AG09309 (cell line): ENCODE results near the gene NELFA.

ENCODE experiments used
- DNase-seq: peaks from one replicate; pipeline ENCODE4 v3.0.0-alpha.2; 2010; ENCODE audit warnings: low read depth
- H3K4me3 ChIP-seq: 2 replicates; pipeline ENCODE4 v1.5.1; 2011; ENCODE audit warnings: mild to moderate bottlenecking, low read depth, low read length, moderate library complexity; ENCODE audit not compliant: control insufficient read depth
- TF ChIP-seq, protein P1 (sequence below): IDR thresholded peaks from 2 replicates; pipeline ENCODE4 v1.5.1; 2011; ENCODE audit warnings: mild to moderate bottlenecking, low read depth, low read length, inconsistent platforms; ENCODE audit not compliant: insufficient read depth, control insufficient read depth; ENCODE audit errors: missing control alignments

NELFA gene

DNA sequence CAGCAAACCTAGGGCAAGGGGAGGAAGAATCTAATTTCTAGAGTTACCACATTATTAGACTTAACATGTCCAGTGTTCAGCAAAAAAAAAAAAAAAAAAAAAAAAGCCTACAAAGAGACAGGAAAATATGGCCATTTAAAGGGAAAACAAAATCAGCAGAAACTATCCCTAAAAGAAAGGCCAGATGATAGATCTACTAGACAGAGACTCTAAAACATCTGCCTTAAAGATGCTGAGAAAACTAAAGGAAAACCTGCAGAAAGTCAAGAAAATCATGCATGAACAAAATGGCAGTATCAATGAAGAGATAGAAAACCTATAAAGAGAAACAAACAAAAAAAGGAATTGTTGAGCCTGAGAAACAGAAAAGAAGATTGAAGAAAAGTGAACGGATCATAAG is 43.8 kb downstream of the NELFA start:
- DNase-seq, result no peak
- TF ChIP-seq, protein P1, sequence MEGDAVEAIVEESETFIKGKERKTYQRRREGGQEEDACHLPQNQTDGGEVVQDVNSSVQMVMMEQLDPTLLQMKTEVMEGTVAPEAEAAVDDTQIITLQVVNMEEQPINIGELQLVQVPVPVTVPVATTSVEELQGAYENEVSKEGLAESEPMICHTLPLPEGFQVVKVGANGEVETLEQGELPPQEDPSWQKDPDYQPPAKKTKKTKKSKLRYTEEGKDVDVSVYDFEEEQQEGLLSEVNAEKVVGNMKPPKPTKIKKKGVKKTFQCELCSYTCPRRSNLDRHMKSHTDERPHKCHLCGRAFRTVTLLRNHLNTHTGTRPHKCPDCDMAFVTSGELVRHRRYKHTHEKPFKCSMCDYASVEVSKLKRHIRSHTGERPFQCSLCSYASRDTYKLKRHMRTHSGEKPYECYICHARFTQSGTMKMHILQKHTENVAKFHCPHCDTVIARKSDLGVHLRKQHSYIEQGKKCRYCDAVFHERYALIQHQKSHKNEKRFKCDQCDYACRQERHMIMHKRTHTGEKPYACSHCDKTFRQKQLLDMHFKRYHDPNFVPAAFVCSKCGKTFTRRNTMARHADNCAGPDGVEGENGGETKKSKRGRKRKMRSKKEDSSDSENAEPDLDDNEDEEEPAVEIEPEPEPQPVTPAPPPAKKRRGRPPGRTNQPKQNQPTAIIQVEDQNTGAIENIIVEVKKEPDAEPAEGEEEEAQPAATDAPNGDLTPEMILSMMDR, result no peak

GRCh38 chr4:1964443-1964842 is 44.3 kb downstream of the NELFA start:
- H3K4me3 ChIP-seq, result no peak overlapping the region
- TF ChIP-seq, protein P1, result no peak

More for the DNA sequence above, 43.8 kb downstream of the NELFA start:
- no peak overlapping the region for H3K4me3 ChIP-seq

GRCh38 chr4:1962980-1963379 is 45.8 kb downstream of the NELFA start:
- H3K4me3 ChIP-seq, result no peak overlapping the region
- TF ChIP-seq, protein P1, result no peak
- no peak for DNase-seq

More at GRCh38 chr4:1964443-1964842, 44.3 kb downstream of the NELFA start:
- no peak for DNase-seq

GRCh38 chr4:1961563-1961962 is 47.2 kb downstream of the NELFA start:
- TF ChIP-seq, protein P1, result no peak
- no peak for DNase-seq
- H3K4me3 ChIP-seq, result no peak overlapping the region

- DNase-seq, result no peak
- TF ChIP-seq, protein P1, result no peak
- no peak overlapping the region for H3K4me3 ChIP-seq
These were observed 47.7 kb downstream of the NELFA start for GRCh38 chr4:1961038-1961437.

- no peak for DNase-seq
- TF ChIP-seq, protein P1, result no peak
- no peak overlapping the region for H3K4me3 ChIP-seq
These were observed 48.5 kb downstream of the NELFA start for GRCh38 chr4:1960170-1960825.

GRCh38 chr4:1959104-1959384 is 49.7 kb downstream of the NELFA start:
- DNase-seq, result no peak
- TF ChIP-seq, protein P1, result no peak
- no peak overlapping the region for H3K4me3 ChIP-seq
